ENCODE measurements around the gene RIPOR3. TPM values are rescaled to one million over a fixed set of nuclear protein-coding genes. Genes with fewer than 3 reads are reported as not detected.
A peak's percentile ranks its signal among the peaks of the same experiment; 100 is the strongest.

Gene RIPOR3
- total RNA-seq, 1 experiment from 2014 or later, result 7.4 TPM

DNA sequence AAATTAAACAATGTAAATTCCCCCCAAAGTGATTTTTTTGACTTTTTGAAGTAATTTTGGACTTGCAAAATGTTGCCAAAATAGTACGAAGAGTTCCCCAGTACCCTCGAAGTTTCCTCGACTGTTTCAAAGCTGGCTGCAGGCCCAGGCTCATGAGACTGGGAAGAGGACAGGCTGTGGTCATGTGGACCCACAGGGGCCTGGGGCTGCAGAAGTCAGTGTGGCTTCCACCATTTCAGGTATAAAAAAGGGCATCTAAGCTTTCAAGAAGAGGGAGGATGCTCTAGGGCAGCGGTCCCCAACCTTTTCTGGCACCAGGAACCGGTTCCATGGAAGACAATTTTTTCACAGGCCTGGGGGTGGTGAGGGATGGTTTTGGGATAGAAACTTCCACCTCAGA is 106.1 kb downstream of the RIPOR3 start:
- in situ Hi-C loops (cut with HindIII; ENCODE audit: low sequenced_read_pairs), result no loop called here
- DNase-seq (ENCODE audit: low spot score), result no peak

DNA sequence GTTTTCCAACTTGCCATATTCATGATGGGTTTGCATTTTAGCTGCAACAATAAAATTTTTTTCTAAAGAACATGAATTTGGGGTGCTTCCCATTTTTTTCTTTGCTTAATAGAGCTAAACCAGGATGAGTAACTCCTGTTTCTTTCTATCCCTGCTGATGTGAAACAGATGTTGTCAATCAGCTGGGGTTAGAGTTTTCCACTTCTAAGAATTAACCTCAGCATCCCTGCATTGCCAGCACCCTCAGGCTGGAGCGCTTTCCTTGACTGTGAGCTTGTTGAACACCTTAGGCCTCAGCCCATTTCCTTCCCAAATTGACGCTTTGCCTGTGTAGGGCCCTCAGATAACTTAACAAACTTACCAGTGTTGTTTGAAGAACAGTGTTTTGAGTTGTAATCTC is 106.7 kb downstream of the RIPOR3 start:
- in situ Hi-C loops (cut with HindIII; ENCODE audit: low sequenced_read_pairs), result no loop called here
- DNase-seq (ENCODE audit: low spot score), result no peak

DNA sequence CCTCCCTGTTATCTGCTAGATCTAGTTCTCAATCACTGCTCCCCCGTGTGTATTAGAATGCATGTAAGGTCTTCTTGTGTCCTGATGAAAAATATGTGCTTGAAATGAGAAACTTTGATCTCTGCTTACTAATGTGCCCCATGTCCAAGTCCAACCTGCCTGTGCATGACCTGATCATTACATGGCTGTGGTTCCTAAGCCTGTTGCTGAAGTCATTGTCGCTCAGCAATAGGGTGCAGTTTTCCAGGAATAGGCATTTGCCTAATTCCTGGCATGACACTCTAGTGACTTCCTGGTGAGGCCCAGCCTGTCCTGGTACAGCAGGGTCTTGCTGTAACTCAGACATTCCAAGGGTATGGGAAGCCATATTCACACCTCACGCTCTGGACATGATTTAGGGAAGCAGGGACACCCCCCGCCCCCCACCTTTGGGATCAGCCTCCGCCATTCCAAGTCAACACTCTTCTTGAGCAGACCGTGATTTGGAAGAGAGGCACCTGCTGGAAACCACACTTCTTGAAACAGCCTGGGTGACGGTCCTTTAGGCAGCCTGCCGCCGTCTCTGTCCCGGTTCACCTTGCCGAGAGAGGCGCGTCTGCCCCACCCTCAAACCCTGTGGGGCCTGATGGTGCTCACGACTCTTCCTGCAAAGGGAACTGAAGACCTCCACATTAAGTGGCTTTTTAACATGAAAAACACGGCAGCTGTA is 107.7 kb downstream of the RIPOR3 start:
- DNase-seq (ENCODE audit: low spot score), result no peak
- in situ Hi-C loops (cut with HindIII; ENCODE audit: low sequenced_read_pairs), result no loop called here

DNA sequence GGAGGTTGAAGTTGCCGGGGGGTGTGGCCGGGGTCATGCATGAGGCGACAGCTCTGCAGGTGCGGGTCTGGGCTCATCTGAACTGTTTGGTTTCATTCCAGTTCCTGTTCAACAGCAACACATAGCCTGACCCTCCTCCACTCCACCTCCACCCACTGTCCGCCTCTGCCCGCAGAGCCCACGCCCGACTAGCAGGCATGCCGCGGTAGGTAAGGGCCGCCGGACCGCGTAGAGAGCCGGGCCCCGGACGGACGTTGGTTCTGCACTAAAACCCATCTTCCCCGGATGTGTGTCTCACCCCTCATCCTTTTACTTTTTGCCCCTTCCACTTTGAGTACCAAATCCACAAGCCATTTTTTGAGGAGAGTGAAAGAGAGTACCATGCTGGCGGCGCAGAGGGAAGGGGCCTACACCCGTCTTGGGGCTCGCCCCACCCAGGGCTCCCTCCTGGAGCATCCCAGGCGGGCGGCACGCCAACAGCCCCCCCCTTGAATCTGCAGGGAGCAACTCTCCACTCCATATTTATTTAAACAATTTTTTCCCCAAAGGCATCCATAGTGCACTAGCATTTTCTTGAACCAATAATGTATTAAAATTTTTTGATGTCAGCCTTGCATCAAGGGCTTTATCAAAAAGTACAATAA is 108.6 kb downstream of the RIPOR3 start:
- DNase-seq (ENCODE audit: low spot score), result no peak
- in situ Hi-C loops (cut with HindIII; ENCODE audit: low sequenced_read_pairs), result no loop called here

DNA sequence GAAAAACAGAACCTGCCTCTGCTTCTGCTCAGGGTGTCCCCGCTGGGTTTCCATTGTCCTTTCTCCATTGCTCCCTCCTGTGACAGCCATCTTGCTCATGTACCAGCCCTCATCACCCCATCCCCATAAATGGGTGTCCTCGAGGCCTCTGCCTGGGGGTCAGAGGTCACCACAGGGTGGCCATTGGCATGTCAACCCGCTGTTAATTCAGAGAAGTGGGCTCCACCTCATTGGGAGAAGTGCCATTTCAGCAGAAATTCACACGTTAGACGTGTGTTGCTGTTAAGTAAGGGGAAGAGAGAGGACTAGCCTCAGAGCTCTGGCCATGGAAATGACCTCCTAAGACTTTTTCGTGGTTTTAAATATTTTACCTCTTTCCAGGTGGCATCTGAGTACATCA is 109.2 kb downstream of the RIPOR3 start:
- DNase-seq (ENCODE audit: low spot score), result no peak

DNA sequence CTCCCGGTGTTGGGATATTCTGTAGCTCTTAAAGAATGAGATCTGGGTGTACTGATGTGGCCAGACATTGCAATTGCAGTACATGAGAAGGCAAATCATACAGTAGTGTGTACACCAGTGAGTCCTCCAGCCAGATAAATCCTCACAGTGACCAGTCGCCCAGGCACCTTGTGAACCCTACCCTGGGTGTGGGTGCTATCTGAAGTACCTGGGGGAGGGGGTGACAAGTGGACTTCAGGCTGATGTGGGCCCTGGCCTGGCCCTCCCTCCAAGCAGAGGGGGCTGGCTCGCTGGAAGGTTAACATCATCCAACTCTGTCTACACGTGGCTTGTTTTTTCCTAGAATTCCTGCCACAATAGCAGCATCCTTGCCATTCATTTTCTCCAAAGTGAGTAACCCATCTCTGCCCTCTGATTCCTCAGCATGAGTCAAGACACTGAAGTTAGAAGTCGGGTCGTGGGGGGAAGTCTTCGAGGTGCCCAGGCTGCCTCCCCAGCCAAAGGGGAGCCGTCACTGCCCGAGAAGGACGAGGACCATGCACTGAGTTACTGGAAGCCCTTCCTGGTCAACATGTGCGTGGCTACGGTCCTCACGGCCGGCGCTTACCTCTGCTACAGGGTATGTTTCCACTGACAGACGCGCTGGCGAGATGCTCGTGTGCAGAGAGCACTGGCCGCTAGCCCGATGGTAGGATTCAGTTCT is 110.3 kb downstream of the RIPOR3 start:
- in situ Hi-C loops (cut with HindIII; ENCODE audit: low sequenced_read_pairs), result no loop called here
- DNase-seq (ENCODE audit: low spot score), result no peak

More for the DNA sequence above, 109.2 kb downstream of the RIPOR3 start:
- in situ Hi-C loops (cut with HindIII; ENCODE audit: low sequenced_read_pairs), result no loop called here

DNA sequence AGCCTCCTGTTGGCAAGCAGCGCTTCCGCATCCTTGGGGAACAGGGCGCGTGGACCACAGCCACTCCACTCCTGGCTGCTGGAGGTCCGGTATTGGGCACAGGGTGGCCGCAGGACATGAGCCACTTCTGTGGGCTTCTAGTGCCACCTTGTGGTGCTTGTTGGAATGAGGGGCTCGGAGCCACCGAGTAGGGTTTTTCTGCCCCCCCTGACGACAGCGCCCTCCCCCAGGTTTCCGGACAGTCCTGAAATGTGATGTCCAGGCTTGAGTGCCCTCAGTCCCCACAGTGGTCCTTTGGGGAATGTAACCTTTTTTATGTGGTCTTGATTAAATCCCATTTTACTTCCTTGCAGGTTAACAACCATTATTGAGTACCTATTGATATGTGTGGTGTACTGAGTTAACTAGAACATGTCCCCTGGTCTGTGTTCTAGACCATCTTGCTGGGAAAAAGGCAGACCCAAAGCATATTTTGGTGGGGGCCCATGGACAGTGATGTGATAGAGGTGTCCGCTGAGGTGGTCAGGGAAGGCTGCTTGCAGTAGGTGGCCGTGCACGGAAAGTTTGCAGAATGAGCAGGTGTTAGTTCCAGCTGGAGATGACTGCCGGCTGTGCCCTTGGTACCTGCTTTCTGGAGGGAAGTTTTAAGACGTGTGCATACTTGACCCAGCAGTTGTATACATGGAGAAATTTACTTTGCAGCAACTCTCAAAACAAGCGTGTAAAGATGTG is 111.2 kb downstream of the RIPOR3 start:
- DNase-seq (ENCODE audit: low spot score), result peak; percentile 51
- in situ Hi-C loops (cut with HindIII; ENCODE audit: low sequenced_read_pairs), result no loop called here

DNA sequence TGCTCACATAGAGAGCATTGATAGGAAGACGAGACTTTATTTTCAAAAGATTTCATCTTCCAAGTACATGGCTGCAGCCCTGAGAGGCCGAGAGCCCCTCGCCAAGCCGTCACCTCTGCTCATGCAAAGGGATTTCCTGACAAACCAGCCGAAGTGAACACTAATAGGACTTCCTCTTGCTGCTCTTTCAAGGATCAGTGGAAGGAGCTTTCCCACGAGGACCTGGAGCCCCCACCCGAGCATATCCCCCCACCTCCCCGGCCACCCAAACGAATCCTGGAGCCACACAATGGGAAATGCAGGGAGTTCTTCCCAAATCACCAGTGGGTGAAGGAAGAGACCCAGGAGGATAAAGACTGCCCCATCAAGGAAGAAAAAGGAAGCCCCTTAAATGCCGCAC is 111.8 kb downstream of the RIPOR3 start:
- in situ Hi-C loops (cut with HindIII; ENCODE audit: low sequenced_read_pairs), result no loop called here
- no peak for DNase-seq (ENCODE audit: low spot score)

DNA sequence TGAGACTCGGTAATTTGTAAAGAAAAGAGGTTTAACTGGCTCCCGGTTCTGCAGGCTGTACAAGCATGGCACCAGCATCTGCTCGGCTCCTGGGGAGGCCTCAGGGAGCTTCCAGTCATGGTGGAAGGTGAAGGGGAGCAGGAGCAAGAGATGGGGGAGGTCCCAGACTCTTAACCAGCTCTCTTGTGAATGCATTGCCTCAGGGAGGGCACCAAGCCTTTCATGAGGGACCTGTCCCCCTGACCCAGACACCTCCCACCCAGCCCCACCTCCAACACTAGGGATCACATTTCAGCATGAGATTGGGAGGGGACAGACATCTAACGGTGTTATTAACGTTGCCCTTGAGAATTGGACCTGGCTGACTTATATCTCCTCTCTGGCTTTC is 112.6 kb downstream of the RIPOR3 start:
- DNase-seq (ENCODE audit: low spot score), result no peak
- in situ Hi-C loops (cut with HindIII; ENCODE audit: low sequenced_read_pairs), result no loop called here

DNA sequence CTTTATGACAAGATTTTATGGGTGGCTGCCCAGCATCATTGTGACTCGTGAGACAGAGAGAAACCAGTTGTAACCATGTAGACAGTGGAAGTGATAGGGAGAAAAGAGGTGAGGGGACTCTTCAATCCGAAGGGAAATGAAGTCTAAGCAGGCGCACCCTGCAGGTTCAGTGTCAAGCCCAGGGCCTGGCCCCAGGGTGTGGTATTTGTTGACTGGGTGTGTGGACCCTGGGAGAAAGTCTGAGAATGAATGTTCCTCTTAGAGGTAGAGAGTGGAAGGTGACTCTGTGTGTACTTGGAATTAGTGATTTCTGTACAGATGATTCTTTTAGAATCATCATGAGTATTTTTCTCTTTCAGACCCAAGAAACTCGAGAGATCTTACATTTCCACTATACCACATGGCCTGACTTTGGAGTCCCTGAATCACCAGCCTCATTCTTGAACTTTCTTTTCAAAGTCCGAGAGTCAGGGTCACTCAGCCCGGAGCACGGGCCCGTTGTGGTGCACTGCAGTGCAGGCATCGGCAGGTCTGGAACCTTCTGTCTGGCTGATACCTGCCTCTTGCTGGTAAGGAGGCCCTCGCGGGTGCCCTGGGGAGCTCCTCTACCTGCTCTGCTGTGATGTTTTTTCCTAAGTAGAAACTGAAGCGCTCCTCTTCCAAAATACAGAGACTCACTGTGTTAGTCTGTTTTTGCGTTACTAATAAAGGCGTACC is 113.1 kb downstream of the RIPOR3 start:
- DNase-seq (ENCODE audit: low spot score), result no peak
- in situ Hi-C loops (cut with HindIII; ENCODE audit: low sequenced_read_pairs), result no loop called here

DNA sequence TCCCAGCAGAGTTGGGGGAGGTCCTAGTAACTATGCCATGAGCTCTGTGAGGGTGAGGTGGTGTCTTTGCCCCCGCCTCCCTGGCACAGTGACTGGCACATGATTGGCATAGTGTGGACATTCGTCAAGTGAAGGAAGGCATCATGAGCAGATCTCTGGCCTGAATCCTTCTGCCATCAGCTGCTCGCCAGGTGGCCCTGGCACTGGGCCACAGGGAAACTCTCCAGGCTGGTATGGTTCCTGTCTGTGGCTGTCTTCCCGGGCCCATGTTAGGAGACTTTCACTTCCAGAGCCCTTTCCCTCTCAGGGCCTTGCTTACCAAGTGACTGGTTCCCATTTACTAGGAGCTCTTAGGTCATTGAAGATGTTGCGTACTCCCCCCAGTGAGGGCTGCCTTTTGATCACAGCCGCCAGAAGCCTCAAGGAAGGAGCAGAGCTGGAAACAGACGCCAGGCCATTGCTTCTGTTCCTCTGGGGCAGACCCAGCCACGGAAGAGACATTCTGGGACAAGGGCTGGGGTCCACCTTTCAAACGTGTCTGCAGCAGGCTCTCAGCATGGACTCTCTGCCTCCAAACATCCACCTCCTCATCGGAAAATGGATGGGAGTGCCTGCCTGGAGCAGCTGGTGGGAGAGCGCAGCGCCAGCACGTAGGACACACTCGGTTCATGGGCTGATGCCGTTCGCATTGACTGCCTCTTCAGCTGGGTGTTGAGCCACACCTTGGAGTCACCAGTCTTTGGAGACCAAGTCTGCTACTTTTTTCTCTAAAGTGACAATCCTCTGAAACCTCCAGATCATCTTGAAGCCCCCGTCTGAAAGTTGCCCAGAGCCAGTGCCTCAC is 113.9 kb downstream of the RIPOR3 start:
- DNase-seq (ENCODE audit: low spot score), result peak; percentile 86
- in situ Hi-C loops (cut with HindIII; ENCODE audit: low sequenced_read_pairs), result no loop called here

DNA sequence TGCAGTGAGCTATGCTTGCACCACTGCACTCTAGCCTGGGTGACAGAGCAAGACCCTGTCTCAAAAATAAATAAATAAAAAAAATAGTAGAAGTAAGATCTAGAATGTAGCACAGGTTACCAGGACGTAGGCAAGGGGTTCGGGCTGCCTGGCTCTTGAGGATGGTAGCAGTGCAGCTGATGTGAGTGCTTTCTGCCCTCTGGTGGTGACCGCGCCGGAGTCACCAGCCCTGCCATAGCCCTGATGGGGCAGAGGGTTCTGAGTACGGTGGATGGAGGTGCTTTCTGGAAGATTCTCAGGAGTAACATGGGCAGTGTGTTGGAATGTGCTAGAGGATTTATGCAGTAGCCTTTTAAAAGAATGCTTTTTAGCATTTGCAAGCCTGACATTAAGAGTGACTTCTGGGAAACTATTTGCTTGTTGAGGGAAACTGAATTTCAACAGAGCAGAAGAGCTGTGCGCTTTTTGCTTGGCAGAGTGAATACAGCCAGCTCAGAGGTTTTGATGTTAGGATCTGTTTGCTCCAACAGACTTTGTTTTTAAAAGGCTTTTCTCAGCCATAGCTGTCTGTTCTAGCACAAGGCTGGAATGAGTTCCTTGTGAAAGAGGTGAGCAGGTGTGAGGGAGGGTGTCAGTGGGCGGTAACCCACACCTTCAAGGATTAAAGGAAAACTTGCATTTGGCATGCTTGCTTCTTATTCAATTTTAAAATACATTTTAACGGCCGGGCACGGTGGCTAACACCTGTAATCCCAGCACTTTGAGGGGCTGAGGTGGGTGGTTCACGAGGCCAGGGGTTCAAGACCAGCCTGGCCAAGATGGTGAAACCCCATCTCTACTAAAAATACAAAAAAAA is 115.2 kb downstream of the RIPOR3 start:
- in situ Hi-C loops (cut with HindIII; ENCODE audit: low sequenced_read_pairs), result no loop called here
- DNase-seq (ENCODE audit: low spot score), result peak; percentile 44

DNA sequence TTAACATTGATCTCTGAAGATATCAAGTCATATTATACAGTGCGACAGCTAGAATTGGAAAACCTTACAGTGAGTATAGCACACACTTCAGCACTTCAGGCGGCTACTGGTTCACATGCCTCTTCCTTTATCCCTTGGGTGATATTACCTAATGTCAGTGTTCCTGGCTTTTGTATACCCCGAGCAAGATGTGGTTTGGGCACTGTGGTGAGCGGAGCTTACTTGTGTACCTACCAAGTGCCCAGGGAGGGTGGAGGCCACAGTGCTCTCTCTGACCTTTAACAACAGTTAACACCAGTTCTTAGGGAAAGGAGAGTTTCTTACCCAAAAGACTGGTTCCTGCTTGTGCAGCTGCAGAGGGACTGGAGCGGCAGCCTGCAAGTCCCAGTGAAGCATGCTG is 116.8 kb downstream of the RIPOR3 start:
- DNase-seq (ENCODE audit: low spot score), result no peak
- in situ Hi-C loops (cut with HindIII; ENCODE audit: low sequenced_read_pairs), result no loop called here

DNA sequence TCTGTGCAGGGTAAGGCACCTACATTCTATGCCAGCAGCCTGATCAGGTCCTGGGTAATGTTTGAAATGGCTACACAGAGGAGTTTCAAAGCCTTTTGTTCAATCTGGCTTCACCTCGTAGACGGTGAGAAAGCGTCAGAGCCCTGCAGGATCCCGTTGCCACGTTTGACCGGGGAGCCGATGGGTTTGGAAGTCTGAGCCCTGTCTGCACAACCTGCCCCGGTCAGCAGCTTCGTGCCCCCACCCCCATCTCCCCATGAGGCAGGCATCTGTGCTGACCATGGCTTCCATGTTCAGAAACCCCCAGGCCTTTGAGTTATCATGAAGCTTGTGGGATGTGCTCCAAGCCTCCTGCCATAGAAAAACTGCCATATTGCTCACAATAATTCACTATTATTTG is 117.2 kb downstream of the RIPOR3 start:
- in situ Hi-C loops (cut with HindIII; ENCODE audit: low sequenced_read_pairs), result no loop called here
- no peak for DNase-seq (ENCODE audit: low spot score)

DNA sequence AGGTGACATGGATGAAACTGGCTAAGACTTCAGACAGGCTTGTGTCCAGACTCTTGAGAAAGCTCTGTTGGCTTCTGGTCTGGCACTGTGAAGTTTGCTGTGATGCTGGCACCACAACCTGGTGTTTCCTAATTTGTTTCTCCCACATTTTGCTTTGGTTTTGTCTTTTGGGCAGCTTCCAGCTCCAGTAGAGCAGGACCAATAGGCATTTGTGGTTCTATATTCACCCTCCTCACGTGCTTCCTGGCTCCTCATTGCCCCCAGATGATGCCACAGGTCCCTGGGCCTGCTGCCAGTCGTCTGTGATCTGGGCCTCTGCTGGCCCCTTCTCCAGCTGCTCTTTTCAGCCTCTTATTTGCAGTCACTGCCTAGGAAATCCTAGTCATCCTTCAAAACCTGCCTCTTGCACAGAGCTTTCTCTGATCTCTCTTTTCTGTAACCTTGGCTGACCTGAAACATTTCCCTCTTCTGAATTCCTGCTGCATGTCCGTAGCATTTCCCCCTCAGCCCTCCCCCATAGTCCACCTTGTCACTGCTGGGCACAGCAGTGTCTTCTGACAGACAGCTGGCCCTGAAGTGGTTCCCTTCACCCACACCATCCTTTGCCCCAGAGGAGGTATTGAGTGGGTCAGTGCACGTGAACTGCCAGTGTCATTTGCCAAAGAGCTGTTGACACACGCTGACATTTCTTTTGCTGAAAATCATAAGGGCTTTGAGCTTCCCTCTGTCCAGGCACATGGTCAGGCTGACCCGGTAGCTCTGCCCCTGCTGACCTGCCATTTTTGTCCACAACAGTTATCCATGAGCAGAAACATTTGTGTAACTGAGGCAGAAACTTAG is 118.2 kb downstream of the RIPOR3 start:
- peak; percentile 42 for DNase-seq (ENCODE audit: low spot score)

DNA sequence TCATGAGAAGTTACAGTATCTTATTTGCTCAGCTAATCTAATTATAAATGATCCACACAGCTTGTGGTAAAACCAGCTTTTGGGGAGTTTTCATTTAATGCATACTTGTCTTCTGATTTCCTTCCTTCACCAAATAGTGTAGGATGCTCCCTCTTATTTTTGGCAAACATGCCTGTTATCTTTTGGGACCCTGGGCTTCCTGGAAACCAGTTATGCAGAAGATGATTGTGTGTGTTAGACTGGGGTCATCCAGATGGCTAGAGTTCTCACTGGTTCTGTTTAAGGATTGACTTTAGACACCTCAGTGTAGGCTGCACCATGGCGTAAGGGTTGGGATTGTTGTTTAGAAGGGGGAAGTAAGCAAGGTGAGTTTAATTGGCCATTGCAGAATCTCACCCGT is 119.9 kb downstream of the RIPOR3 start:
- in situ Hi-C loops (cut with HindIII; ENCODE audit: low sequenced_read_pairs), result no loop called here
- no peak for DNase-seq (ENCODE audit: low spot score)

More for the DNA sequence above, 118.2 kb downstream of the RIPOR3 start:
- in situ Hi-C loops (cut with HindIII; ENCODE audit: low sequenced_read_pairs), result no loop called here
